ENCODE data around the gene IRAK2.

The IRAK2 gene, protein sequence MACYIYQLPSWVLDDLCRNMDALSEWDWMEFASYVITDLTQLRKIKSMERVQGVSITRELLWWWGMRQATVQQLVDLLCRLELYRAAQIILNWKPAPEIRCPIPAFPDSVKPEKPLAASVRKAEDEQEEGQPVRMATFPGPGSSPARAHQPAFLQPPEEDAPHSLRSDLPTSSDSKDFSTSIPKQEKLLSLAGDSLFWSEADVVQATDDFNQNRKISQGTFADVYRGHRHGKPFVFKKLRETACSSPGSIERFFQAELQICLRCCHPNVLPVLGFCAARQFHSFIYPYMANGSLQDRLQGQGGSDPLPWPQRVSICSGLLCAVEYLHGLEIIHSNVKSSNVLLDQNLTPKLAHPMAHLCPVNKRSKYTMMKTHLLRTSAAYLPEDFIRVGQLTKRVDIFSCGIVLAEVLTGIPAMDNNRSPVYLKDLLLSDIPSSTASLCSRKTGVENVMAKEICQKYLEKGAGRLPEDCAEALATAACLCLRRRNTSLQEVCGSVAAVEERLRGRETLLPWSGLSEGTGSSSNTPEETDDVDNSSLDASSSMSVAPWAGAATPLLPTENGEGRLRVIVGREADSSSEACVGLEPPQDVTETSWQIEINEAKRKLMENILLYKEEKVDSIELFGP

DNA sequence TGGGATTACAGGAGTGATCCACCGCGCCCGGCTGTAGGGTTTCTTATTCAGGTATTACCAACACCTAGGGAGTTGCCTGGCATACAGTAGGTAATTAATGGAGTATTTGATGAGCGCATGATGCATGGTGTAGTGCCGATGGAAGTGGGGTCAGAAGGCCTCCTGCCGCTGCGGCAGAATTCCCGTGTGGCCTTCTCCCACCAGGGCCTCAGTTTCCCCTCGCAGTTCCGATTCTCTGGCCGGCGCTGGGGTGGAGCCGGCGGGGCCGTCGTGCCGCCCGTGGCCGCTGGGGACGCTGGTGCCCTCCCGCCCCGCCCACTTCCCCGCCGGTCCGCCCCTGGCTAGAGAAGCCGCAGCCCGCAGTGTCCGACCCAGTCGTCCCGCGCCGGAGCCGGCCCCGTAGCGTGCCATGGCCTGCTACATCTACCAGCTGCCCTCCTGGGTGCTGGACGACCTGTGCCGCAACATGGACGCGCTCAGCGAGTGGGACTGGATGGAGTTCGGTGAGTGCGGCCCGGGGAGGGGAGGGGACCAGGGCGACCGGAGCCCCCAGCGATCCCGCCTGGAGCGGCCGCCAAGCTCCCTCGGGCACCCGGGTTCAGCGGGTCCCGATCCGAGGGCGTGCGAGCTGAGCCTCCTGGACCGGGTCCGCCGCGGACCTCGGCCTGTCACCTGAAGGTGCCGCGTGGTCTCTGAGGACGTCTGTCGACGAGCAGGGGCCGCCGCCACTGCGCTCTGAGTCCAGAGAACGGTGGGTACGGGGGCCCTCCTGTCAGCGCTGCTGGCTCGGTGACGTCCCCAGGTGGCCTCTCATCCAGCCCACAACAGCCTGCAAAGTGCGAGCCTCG lies at the start of gene IRAK2:
Gene IRAK2 (plus strand): TSS at position 374 of the 848 bp plus-strand sequence. CDS start 36 bp downstream, at position 410.
- TF ChIP-seq, protein P1, sequence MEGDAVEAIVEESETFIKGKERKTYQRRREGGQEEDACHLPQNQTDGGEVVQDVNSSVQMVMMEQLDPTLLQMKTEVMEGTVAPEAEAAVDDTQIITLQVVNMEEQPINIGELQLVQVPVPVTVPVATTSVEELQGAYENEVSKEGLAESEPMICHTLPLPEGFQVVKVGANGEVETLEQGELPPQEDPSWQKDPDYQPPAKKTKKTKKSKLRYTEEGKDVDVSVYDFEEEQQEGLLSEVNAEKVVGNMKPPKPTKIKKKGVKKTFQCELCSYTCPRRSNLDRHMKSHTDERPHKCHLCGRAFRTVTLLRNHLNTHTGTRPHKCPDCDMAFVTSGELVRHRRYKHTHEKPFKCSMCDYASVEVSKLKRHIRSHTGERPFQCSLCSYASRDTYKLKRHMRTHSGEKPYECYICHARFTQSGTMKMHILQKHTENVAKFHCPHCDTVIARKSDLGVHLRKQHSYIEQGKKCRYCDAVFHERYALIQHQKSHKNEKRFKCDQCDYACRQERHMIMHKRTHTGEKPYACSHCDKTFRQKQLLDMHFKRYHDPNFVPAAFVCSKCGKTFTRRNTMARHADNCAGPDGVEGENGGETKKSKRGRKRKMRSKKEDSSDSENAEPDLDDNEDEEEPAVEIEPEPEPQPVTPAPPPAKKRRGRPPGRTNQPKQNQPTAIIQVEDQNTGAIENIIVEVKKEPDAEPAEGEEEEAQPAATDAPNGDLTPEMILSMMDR (IDR thresholded peaks at IDR 0.05; ENCODE audit: insufficient read depth, low read depth, low read length, missing control alignments), result peak; percentile 91
- peak within 1 kb of the TSS; percentile 84 for H3K4me3 ChIP-seq (ENCODE audit: low read depth, low read length)
- peak; percentile 72 for DNase-seq (ENCODE audit: low read depth)

DNA sequence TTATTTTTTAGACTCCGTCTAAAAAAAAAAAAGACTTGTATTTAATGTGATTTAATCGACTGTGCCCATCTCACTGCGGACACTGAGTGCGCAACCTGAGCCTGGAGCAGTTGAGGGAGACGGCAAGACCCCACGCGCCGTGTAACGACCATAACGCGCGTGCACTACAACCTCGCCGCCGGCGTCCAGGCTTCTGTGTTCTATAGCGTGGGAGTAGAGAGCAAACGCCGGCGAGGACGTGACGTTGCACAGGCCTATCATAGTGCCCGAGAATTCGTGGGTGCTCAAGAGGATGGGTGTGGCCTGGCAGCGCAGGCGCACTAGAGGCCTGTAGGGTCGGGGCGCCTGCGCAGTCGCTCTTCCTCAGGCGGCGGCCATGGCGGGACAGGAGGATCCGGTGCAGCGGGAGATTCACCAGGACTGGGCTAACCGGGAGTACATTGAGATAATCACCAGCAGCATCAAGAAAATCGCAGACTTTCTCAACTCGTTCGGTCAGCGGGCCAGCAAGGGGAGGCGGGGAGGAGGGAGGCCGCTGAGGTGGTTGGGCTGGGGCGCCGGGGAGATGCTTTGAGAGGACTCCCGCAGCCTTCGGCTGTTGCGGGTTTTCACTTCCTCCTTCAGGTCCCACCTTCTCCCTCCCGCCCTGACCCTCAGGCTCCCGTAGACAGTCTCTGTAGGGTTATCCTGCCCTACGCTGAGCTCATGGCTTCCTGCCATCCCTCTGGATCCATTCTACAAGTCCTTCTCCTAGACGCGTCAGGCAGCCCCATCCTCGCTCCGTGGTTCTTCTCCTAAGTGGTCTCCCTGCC lies 49.2 kb upstream of the IRAK2 start, which contains the start of gene BRK1:
Gene BRK1 (plus strand): TSS at position 350 of the 812 bp plus-strand sequence. CDS start 27 bp downstream, at position 377.
- DNase-seq (ENCODE audit: low read depth), result peak; percentile 98
- TF ChIP-seq, protein P1 (IDR thresholded peaks at IDR 0.05; ENCODE audit: insufficient read depth, low read depth, low read length, missing control alignments), result no peak
- H3K4me3 ChIP-seq (ENCODE audit: low read depth, low read length), result peak within 1 kb of the TSS; percentile 96

DNA sequence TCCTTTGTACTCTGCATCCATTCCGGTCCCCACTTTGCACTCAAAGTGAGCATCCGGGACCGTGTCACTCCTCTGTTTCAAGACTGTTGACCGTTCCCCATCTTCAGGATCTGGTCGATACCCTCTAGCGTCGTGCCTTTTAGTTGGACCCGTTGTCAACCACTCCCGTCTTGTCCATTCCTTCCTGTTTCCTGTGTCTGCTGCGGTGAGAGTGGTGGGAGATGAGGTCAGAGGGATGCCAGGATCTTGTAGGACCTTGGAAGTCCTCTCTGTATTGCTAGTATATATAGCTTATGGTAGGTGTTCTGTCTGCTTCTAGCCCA lies 48.6 kb upstream of the IRAK2 start:
- TF ChIP-seq, protein P1 (IDR thresholded peaks at IDR 0.05; ENCODE audit: insufficient read depth, low read depth, low read length, missing control alignments), result no peak
- H3K4me3 ChIP-seq (ENCODE audit: low read depth, low read length), result peak overlapping the region; percentile 96
- DNase-seq (ENCODE audit: low read depth), result no peak

DNA sequence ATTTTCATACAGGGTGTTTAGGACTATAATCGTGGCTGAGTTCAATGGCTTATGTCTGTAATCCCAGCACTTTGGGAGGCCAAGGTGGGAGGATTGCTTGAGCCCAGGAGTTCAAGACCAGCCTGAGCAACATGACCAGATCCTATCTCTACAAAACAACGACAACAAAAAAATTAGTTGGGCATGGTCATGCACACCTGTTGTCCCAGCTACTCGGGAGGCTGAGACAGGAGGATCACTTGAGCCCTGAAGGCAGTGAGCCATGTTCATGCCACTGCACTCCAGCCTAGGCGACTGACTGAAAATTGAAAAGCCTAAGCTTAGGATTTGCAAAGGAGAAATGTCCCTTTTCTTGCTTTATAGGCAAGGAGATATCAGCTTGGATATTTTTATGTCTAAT lies 47.8 kb upstream of the IRAK2 start:
- TF ChIP-seq, protein P1 (IDR thresholded peaks at IDR 0.05; ENCODE audit: insufficient read depth, low read depth, low read length, missing control alignments), result no peak
- H3K4me3 ChIP-seq (ENCODE audit: low read depth, low read length), result peak overlapping the region; percentile 96
- no peak for DNase-seq (ENCODE audit: low read depth)

GRCh38 chr3:10119376-10119775 lies 45.3 kb upstream of the IRAK2 start:
- no peak for DNase-seq (ENCODE audit: low read depth)
- H3K4me3 ChIP-seq (ENCODE audit: low read depth, low read length), result no peak overlapping the region
- TF ChIP-seq, protein P1 (IDR thresholded peaks at IDR 0.05; ENCODE audit: insufficient read depth, low read depth, low read length, missing control alignments), result no peak

GRCh38 chr3:10121064-10121463 lies 43.7 kb upstream of the IRAK2 start:
- TF ChIP-seq, protein P1 (IDR thresholded peaks at IDR 0.05; ENCODE audit: insufficient read depth, low read depth, low read length, missing control alignments), result no peak
- H3K4me3 ChIP-seq (ENCODE audit: low read depth, low read length), result no peak overlapping the region
- no peak for DNase-seq (ENCODE audit: low read depth)
